NCI-H2029 treated with DMSO at 0.1 percent for 48 hours (cell line): ENCODE measurements around the gene ZNF750.

ENCODE experiments used
- DNase-seq: peaks from one replicate; lab custom pipeline; 2025; lab: John Stamatoyannopoulos, UW

ZNF750 gene

DNA sequence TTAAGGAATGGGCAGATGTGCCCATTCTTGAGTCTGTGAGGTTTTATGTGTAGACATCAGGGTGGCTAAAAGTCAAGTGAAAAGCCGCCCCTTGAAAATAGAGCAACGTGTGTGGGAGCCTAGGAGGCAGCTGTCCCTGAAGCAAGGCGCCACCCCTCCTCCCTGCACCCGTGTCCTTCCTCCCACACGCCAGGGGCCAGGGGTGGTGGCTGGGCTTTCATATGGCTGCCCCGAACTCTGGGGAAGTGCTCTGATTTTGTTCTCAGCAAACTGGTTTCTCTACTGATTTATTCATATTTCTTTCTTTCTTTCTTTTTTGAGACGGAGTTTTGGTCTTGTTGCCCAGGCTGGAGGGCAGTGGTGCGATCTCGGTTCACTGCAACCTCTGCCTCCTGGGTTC lies 4.7 kb downstream of the ZNF750 start:
- DNase-seq, result no peak

DNA sequence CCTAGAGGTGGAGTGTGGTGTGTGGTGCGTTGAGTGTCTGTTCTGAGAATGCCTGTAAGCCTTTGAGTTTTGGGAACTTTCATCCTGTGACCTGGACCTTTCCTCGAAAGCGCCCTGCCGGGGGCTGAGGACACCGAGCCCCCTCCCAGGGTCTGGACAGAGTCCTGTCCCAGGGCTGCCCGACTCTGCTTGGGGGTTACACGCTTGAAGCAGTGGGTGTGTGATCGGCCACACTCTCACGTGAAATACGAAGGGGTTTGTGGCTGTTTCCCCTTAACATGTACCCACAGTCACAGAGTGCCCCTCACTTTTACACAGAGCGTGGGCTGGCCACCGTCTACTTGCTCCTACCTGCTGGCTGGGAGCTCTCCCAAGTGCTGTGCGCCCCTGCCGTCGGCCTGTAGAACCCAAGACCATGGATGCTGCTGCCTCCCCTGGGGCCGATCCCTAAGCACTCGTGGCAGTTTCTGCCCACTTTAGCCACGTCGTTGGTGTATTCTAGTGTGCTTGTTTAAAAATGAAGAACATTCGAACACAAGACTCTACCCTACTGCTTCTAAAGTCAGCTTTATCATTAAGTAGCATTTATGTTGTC lies 6.8 kb downstream of the ZNF750 start:
- no peak for DNase-seq

DNA sequence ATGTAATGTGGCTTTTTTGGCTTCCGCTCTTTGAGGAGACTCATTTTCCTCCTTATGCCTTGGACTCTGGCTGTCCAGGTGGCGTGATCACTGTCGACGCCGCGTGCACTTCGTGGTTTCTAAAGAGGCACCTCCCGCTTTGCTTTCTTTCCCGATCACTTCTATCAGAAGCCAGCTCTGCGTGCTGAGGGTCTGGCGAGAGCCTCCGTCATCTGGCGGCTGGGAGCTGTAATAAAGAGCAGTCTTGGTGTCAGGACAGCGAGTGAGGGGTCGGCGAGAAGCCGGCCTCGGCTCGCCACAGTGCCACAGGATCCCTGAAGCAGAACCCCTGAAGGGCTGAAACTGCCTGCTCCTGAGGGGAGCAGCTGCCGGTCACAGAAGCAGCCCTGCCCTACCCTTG lies 7.4 kb downstream of the ZNF750 start:
- no peak for DNase-seq

DNA sequence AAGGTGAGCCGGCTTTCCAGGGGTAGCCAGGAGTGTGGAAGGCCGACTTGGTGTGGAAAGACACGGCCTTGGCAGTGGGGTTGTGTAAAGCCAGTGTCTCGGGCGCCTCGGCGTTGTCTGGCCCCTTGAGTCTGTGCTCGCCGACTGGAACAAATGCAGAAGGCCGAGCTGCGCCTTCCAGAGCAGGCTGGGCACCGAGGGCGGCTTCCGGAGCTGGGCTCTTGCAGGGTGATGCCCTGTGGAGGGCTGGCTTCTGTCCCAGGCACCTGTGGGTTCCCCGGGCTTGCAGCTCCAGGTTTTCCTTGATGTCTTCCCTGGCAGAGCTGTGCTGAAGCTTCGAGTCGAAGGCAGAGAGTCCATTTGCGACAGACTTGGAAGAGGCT lies 8.0 kb downstream of the ZNF750 start:
- DNase-seq, result no peak

DNA sequence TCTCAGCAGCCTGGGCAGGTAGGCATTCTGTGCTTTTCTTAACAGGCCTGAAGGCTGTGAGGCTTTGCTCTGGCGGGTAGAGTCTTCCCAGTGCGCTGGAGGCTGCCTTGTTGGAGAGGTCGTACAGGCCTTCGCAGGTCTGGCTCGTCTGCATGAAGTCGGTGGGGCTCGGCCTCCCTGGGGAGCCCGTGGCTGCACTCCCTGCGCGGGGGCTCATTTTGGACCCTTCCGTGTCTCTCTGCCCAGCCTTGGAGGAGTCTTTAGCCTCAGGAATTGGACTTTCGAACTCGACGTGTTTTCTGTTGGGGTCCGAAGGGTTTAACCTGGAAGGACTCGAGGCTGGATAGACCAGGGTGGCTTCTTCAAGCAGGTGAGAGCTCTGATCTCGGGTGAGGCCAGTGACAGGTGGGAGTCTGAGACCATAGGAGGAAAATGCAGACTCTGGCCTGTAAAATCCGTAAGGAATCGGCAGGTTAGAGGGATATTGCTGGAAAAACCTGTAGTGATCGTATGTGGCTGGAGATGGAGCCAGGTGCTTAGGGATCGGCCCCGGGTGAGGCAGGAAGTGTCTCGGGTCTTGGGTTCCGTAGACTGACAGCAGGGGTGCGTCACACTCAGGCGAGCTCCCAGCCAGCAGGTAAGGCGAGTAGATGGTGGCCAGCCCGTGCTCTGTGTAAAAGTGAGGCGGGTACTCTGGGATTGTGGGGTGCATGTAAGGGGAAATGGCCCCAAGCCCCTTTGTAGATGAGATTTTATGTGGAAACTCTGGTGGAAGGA lies 8.6 kb downstream of the ZNF750 start:
- no peak for DNase-seq

DNA sequence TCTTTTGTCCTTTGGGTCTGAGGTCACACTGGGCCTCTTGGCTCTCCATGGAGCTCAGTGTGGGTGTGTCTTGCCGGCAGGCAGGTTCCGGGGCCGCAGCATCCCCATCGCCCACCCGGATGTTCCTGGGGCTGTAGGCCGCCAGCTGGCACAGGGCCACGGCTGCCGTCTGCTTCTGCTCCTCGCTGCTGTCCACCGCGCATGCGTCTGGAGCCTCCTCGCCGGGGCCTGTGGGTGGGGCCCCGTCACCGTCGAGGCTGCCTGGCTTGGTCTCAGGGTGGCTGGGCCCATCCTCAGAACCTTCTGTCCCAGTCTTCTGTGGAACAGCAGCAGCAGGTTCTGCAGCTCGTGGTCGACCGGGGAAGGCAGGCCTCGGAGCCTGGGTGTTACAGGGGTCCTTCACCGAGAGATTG lies 9.6 kb downstream of the ZNF750 start:
- peak; percentile 27 for DNase-seq

DNA sequence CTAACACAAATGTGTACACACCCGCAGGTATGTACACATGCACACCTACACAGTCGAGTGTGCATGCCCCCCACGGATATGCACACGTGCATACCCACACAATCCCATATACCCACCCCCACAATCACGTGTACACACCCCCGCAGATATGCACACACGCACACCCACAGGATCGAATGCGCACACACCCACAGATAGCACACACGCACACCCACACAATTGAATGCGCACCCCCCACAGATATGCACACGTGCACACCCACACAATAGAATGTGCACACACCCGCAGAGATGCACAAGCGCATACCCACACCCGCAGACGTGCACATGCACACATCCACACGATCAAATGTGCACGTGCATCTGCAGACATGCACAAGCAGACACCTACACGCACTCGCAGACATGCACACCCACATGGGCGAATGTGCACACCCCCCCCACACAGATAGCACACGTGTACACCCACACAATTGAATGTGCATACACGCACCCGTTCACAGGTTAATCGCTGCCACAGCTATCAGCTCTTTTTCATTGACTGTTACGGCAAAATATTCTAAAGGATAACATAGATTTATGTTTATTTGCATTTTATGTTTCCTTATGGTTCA lies 10.8 kb downstream of the ZNF750 start:
- DNase-seq, result no peak

DNA sequence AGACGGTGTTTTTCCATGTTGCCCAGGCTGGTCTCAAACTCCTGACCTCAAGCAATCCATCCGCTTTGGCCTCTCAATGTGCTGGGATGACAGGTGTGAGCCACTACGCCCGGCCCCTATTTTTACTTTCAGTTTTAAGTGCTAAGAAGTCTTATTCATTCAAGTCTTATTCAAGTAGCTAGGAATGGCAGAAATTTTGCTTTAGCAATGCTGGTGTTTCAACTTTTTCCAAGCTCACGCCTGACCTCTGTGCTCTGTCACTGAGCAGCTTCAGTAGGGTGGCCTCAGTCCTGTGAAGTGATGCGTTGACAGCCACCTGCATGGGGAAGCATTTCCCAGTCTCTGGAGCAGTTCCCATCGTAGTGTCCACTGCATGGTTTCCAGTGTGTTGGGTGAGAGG lies 12.9 kb downstream of the ZNF750 start:
- no peak for DNase-seq

DNA sequence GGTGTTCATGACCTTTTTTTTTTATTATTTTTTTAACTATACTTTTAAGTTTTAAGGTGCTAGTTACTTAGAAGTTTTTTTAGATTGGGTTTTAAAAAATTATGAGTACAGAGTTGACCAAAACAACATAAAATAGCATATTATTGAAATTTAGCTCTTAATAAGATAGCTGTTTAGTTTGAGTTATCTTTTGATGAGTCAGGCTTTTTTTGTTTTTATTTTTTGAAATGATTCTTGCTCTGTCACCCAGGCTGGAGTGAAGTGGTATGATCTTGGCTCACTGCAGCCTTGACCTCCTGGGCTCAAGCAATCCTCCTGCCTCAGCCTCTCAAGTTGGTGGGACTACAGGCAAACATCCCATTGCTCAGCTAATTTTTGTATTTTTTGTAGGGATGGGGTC lies 13.6 kb downstream of the ZNF750 start:
- no peak for DNase-seq

DNA sequence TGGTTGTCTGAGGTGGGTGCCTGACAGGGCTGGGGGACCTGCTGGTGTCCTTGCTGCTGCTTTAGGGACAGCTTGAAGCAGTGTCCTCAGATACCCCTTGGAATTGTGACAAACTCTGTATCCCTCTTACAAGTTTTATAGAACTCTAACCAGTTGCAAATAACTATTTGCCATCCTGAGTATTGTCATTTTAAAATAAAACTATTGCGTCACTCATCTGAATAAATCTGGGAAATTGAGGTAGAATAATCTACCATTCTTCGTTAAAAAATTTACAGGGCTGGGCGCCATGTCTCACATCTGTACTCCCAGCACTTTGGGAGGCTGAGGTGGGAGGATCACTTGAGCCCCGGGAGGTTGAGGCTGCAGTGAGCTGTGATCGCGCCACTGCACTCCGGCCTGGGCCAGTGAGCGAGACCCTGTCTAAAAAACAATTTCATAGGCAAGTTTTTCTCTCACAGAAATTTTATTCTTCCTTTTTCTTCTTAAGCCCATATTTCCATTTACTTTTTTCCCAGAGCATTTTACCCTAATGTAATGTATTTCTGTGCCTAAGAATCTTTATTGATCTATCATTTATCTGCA lies 14.2 kb downstream of the ZNF750 start:
- DNase-seq, result no peak

DNA sequence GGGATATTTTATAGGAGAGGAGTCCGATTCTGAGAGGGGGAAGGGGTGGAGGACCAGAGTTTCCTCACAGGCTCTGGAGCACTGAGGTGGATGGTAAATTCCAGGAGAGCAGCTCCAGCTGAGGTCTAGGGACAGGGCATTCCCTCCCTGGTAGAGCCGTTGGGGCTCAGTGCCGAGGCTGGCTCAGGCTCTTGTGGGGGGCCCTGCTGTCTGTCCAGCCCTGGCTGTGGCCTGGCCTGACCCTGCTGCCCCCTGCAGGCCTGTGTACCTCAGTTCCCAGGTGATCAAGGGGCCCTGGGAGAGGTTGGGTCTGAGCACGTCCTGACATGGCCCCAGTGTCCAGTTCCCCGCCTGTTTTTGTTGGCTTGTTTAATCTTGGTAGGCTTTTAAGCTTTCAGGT lies 16.8 kb downstream of the ZNF750 start:
- no peak for DNase-seq

DNA sequence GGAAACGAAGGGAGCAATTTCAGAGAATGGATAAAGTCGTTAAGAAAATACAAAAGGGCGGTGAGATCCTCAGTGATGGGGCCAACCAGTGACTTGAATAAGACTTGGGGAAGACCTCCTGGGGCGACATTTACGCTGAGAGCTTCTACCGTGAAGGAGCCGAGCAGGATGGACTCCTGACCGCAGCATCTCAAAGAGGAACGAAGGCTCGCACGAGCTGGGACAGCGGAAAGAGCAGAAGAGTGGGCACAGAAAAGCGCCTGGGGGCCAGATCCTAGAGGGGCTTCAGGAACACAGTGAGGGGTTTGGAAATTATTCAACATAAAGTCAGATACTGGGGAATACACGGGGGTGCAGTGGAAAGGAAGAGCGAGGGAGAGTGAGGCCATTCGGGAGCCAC lies 17.5 kb downstream of the ZNF750 start:
- no peak for DNase-seq

DNA sequence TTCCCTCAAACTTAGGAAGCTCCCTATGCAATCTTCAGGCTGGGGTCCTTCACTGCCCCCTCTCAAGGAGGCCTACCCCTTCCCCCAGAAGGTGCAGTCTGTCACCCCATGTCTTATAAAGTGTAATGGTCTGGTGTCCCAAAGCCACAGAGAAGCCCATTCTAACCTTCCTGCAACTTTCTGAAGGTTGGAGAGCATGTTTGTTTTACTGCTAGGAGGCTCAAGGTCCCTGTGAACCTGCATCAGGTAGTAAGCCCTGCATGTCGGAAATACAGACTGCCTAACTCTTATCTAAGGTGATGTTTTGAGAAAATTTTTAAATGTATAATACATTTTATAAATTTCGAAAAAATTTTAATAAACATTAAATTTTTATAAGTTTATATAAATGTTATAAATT lies 18.3 kb downstream of the ZNF750 start:
- DNase-seq, result no peak

DNA sequence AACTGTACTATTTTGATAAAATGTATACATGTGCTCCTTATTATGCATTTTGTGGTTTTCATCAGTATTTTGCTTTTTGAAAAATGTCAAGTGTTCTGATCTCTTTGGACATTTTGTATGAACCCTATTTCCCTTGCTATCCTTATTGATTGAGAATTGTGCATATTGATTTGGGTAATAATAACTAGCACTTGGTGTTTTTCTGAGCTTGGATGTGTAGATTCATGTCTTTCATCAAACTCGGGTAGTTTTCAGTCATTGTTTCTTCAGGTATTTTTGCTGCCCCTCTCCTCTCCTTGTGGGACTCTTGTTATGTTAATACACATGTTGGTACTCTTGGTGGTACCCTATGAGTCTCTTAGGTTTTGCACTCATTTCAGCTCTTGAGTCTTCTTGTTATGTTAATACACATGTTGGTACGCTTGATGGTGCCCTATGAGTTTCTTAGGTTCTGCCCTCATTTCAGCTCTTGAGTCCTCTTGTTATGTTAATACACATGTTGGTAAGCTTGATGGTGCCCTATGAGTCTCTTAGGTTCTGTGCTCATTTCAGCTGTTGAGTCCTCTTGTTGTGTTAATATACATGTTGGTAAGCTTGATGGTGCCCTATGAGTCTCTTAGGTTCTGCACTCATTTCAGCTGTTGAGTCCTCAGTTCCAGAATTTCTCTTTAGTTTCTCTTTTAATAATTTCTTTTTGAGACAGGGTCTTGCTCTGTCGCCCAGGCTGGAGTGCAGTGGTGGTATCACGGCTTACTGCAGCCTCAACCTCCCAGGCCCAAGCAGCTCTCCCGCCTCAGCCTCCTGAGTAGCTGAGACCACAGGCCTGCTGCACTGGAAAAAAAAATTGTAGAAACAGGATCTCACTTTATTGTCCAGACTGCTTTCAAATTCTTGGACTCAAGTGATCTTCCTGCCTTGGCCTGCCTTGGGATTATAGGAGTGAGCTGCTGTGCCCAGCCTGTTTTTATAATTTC lies 19.3 kb downstream of the ZNF750 start:
- DNase-seq, result no peak

DNA sequence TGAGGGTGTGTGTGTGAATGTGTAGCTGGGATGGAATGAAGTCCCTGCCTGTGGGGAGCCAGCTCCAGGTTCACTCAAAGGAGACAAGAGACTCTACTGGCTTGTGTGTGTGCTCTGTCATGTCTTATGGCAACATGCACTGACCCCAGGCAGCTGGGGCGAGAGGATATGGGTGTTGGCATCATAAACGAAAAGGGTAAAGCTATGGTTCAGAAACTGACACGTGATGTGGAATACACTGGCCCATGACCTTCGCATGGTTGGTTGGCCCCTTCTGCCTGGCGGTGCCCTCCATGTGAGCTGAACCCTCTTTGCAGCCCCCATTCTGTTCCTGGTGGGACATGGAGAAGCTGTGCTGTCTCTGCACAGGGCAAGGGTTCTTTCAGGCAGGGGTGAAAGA lies 21.9 kb downstream of the ZNF750 start:
- DNase-seq, result no peak

DNA sequence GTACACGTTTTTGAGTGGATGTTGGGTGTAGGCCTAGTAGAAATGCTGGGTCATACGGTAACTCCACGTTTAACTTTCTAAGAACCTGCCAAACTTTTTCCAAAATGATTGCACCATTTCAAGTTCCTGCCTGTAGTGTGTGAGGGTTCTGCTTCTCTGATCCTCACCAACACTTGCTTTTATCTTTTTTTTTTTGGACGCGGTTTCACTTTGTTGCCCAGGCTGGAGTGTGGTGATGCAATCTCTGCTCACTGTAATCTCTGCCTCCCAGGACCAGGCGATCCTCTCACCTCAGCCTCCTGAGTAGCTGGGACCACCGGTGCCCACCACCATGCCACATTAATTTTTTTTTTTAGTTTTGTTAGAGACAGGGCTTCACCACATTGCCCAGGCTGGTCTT lies 23.5 kb downstream of the ZNF750 start:
- no peak for DNase-seq

DNA sequence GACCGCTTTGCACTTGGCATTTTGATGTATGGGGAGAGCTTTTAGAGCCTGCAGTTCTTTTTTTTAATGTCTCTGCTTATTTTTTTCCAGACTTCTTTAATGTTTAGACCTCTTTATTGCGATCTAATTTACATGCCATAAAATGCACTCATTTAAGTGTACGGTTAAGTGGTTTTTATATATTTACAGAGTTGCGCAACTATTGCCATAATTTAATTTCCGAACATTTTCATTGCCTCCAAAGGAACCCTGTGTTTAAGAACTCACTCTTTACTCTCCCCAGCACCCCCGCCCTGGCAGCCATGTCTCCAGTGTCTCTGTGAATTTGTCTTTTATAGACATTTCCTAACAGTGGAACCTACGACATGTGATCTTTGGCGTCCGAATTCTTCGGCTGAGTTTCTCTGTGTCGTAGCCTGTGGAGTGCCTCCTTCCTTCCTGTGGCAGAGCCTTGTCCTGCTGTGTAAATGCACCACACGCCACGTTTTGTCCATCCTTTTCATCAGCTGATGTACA lies 24.0 kb downstream of the ZNF750 start:
- no peak for DNase-seq

DNA sequence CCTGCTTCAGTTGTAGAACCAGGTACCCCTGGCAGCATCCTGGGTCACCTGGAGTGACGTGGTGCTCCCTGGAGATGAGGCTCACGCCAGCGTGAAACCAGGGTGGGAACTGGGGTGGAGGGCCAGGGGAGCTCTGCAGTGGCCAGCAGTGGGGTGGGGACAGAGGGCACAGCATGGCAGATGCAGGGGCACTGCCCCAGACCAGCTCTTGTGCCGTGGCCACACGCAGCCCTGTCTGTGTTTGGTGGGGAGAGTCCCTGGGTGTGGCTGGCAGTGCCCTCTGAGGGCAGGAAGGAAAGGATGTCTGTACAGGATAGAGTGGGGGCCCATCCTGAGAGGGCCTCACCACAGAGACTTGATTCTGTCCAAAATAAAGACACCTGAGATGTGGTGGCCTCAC lies 24.5 kb downstream of the ZNF750 start:
- DNase-seq, result no peak

DNA sequence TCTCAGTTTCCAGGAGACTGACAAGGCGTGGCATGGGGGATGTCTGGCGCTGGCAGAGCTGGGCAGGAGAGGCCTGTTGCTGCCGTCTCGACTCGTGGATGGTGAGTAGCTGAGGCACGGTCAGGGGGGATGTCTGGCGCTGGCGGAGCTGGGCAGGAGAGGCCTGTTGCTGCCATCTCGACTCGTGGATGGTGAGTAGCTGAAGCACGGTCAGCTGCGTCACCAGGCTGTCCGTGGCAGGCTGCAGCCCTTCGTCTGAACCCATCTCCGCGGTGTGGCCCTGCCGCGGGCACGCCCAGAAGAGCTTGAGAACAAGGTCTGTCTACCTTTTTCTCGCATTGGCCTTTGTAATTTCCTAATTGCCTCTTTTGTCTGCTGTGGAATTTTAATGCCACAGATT lies 25.0 kb downstream of the ZNF750 start:
- DNase-seq, result no peak

DNA sequence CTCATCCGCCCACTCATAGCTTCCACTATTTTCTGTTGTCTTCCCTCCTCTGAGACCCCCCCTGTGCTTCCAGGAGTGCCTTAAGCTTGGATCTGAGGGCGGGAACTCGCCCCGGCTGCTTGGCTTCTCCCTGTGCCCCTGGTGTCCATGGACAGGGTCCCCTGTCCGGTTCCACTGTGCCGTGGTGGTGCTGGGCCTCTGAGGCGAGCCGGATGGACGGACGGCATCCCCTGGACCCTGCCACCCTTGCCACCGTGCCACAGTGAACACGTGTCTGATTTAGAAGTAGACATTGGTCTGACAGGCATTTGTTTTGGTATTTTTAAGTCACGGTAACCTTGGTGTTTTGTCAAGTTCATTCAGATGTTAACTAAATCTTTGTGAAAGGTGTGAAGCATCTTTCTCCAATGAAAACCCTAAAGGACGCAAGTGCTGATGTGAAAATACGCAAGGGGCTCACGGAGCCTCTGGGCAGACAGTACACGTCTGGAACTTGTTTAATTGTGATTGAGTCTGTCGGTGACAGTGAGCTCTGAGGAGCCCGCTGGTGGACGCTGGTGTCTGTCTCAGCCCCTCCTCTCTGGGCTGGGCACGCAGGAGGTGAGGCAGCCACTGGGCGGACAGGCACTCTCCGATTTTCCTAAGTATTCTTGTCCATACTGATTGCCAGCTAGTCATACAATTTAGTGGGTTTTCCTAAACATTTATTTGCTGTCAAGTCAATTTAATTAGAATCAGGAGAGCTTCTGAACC lies 26.3 kb downstream of the ZNF750 start:
- no peak for DNase-seq

DNA sequence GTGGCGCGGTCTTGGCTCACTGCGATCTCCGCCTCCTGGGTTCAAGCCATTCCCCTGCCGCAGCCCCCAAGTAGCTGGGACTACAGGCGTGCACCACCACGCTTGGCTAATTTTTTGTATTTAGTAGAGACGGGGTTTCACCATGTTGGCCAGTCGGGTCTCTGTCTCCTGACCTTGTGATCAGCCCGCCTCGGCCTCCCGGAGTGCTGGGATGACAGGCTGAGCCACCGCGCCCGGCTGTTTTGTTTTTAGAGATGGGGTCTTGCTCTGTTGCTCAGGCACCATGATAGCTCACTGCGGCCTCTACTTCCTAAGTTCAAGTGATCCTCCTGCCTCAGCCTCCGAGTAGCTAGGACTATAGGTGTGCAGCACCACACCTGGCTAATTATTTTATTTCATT lies 27.2 kb downstream of the ZNF750 start:
- DNase-seq, result no peak
